Superior temporal gyrus (tissue), 1 donor: ENCODE data around the gene LENEP.

ENCODE experiments used
- DNase-seq: peaks from one replicate; pipeline ENCODE4 v3.0.0-alpha.2; 2016; ENCODE audit errors: extremely low spot score

Gene LENEP

DNA sequence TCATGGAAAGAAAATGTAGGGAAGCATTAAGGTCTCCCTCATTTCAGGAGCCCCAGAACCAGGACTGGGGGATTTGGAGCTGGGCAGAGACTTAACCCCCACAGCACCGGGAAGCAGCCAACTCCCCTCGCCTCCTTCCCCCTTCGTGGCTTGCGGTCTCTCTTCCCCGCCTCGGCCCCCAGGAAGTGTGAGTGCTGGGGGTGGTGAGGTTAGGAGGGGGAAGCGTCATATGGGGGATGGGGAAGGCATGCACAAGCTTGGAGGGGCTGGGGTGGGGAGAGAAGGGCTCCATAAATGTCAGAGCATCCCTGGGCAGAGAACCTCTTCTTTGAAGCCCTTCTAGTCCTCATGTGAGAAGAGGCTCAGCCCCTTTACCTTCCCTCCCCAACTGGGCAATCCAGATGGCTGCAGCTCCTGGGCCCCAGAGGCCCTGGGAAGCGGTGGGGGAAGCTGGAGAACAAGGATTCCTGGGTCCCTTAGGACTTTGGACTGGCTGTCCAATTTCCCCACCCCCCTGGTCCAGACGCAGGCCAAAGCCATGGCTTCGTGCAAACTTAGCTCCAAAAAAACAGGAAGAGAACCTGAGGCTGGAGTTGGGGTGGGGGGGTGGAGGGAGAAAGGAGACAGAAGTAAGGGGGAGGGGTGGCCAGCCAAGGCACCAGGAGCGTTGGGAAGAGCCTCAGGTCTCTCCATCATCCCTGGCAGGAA lies 17.0 kb downstream of the LENEP start:
- no peak for DNase-seq

DNA sequence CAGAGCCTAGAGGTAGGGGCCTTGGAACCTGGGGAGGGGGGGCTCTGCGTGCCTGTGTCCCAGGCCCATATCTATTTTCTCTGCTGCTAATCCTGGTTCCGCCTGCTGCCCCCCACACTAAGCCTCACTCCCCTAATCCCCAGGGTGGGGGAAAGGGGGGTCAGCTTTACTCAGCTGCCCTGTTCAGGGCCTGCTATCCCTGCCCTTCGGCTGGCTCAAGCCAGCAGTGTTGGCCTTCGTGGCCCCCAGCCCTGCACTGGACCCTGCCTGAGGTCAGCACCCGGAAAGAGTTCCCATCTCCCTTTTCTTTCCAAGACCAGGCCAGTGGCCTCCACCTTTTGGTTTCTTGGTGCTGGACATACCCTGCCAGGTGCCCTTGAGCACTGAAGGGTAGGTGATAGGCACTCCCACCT lies 17.6 kb downstream of the LENEP start:
- DNase-seq: no peak

DNA sequence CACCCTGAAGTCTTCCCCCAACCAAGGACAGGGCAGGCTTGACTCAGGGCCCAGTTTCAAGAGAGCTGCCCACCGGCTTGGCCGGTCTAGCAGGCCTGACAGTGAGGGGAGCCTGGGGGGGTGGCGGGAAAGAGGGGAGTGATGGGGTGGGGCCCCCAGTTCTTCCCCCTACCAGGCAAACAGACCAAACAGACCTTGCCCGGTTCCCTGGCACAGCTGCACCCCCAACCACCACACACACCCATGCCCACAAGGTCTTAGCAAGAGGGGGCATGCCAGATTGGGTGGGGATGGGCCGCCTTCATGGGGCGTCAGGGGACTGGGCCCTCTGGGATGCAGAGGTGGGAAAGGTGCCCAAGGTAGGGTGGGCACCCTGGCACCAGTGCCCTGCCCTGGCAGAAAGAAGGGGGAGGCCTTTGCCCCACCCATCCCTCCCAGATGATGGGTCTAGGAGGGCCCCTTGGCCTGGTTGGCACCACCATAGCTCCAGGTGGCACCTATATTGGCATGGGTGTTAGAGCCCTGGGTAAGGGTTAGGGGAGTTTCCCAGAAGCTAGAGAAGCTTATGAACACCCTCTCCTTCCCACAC lies 18.1 kb downstream of the LENEP start:
- no peak for DNase-seq

DNA sequence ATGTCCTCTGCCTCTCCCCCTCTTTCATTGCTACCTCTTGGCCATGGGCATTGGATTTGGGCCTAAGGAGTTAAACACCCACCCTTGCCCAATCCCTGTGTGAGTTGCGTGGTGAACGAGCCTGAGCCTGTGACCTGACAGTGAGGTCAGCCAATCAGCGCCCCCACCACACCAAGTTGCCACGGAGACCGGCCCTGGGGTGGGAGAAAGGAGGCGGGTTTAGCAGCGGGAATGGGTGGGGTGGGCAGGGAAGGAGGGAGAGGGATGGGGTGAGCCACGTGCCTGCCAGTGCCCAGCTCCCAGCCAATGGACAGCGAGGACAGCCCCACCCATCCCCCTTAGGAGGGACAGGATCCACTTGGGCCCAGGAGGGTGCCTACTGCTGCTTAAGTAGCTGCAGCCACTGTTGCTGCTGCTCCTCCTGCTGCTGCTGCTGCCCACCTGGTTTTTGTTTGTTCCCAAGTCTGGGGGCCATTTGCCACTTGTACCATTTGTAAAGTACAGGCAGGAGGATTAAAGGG lies 18.7 kb downstream of the LENEP start:
- DNase-seq: peak; percentile 80

DNA sequence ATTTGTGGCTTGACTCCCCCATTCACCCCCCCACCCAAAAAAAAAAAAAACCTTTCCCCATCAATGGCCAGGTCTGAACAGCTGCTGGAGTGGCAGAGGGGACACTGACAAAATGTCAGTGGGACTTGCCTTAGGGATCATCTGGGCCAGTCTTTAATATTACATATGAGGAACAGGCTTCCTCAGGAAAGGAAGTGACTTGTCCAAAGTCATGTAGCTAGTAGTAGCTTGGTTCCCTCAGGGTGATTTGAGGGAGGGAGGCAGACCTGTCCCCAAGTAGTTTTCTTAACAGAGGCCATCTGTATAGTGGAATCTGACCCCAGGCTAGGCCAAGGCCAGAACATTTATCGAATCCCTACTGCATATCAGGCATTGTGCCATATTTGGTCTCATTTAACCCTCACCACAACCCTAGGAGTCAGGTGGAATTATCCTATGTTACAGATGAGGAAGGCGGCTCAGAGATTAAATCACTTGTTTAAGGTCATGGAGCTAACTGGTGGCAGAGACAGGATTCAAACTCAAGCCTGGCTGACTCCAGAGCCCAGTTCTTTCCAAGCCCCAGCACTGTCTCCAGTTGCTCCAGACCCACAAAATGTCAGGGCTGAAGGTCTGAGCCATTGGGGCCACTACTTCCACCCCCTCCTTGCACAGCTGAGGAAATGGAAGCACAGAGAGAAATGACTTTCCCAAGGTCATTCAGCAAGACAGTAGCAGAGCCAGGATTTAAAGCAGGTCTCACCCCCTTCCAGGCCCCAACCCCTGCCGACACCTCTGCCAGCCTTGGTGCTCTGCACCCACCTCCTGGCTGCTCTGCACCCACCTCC lies 19.6 kb downstream of the LENEP start:
- no peak for DNase-seq

DNA sequence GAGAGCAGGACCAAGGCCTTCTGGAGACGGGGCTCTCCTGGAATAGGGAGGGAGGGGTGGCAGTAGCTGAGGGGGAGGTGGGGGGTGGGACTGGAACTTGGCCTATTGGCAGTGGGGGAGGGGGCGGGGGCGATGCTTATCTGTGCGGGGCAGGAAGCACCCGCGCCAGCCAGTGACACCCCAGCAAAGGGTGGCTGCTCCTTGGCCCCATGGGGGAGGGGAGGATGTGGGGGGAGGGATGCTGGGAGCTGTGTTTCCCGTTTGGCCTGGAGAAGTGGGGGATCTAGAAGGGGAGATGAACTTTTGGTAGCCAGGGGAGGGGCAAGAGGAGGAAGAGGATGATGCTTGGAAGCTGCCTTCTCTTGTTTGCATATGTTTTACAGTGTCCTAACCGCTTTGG lies 20.2 kb downstream of the LENEP start:
- DNase-seq: no peak

DNA sequence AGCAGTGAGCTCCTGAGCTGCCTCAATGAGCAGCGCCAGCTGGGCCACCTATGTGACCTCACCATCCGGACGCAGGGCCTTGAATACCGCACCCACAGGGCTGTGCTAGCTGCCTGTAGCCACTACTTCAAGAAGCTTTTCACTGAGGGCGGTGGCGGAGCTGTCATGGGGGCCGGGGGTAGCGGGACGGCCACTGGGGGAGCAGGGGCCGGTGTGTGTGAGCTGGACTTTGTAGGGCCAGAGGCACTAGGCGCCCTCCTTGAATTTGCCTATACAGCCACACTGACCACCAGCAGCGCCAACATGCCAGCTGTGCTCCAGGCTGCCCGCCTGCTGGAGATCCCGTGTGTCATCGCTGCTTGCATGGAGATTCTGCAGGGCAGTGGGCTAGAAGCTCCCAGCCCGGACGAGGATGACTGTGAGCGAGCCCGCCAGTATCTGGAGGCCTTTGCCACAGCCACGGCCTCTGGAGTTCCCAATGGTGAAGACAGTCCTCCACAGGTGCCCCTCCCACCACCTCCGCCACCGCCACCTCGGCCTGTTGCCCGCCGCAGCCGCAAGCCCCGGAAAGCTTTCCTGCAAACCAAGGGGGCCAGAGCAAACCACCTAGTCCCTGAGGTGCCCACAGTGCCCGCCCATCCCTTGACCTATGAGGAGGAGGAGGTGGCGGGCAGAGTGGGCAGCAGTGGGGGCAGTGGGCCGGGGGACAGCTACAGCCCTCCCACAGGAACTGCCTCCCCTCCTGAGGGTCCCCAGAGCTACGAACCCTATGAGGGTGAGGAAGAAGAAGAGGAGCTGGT lies 21.5 kb downstream of the LENEP start:
- no peak for DNase-seq

DNA sequence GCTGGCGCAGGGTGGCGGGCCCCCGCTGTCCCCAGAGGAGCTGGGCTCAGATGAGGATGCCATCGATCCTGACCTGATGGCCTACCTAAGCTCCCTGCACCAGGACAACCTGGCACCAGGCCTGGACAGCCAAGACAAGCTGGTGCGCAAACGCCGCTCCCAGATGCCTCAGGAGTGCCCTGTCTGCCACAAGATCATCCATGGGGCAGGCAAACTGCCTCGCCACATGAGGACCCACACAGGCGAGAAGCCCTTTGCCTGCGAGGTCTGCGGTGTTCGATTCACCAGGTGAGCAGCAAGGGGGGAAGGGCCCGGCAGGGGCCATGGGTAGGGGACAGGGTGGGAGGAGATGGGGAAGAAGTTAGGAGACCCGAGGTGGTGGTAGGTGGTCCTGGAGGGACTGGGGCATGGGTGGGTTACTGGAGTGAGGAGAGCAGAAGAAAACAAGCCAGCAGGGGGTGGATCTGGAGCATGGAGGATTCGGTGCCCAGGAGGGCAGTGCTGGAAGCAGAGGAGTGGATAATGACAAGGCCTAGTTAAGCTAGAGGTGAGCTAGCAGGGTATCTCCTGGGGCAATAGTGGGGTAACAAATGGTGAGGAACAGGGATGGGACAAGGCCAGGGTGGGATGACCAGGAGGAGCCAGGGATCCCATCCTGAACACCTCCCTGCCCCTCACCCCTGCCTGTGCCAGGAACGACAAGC lies 22.3 kb downstream of the LENEP start:
- no peak for DNase-seq

DNA sequence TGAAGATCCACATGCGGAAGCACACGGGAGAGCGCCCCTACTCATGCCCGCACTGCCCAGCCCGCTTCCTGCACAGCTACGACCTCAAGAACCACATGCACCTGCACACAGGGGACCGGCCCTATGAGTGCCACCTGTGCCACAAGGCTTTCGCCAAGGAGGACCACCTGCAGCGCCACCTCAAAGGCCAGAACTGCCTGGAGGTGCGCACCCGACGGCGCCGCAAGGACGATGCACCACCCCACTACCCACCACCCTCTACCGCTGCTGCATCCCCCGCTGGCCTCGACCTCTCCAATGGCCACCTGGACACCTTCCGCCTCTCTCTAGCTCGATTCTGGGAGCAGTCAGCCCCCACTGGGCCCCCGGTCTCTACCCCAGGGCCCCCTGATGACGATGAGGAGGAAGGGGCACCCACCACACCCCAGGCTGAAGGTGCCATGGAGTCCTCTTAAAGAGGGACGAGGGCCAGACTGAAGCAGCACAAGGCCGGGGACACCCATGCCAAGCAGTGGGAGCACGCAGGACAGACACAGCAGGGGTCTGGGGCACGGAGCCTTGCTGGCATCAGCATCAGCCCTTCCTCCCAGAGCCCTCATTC lies 22.9 kb downstream of the LENEP start:
- DNase-seq: no peak

DNA sequence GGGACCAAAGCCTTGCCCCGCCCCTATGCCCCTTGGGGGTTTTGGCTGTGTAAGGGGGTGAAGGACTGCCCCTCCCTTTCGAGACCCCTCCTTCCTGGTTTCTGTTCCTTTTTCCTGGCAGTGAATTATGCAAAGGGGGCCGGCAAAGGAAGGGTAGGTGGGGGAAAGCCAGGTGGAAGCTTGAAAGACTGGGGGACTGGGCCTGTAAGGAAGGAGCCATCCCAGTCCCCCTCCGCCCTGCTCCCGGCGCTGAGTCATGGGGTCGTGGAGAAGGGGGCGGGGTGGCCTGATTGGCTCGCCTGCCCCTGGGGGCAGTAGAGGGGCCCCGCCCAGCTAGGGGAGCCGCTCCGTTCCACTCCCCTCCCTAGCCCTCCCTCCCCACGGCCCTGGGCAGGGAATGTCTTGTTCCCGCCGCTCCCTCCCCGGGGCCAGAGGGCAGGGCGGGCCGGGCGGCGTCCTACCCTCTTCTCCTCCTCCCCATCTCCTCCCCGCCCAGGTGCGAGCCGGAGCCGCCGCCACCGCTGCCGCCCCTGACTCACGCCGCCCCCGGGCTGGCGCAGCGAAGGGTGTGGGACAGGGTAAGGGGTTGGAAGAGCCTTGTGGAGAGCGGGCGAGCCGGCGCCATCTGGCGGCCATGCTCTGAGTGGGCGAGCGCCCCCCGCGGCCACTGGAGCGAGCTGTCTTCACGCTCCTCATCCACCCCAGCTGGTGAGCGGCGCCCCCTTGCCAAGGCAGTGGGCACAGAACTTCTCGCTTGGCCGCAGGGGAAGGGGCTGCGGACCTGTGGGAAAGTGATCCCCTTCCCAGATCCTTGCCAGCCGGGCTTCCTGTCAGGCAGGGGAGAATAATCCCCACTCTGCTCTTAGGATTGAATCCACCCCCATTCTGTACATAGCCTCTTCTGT lies 23.9 kb downstream of the LENEP start:
- DNase-seq: peak; percentile 84

DNA sequence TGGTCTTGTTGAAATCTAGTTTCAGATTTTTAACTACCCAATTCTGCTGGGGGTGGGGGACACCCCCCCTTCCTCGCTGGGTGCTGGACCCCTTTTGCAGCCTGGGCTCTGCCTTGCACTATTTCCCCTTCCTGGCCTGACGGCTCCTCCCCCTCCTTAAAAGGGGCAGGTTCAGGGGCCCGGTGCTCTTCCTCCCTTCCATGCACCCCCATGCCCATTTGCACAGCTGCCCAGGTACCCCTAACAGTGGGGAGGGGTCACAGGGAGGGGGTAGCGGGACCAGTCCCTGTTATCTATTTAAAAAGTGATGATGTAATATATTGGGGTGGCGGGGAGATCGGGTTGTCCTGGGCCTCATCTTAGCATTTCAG lies 24.5 kb downstream of the LENEP start:
- no peak for DNase-seq

DNA sequence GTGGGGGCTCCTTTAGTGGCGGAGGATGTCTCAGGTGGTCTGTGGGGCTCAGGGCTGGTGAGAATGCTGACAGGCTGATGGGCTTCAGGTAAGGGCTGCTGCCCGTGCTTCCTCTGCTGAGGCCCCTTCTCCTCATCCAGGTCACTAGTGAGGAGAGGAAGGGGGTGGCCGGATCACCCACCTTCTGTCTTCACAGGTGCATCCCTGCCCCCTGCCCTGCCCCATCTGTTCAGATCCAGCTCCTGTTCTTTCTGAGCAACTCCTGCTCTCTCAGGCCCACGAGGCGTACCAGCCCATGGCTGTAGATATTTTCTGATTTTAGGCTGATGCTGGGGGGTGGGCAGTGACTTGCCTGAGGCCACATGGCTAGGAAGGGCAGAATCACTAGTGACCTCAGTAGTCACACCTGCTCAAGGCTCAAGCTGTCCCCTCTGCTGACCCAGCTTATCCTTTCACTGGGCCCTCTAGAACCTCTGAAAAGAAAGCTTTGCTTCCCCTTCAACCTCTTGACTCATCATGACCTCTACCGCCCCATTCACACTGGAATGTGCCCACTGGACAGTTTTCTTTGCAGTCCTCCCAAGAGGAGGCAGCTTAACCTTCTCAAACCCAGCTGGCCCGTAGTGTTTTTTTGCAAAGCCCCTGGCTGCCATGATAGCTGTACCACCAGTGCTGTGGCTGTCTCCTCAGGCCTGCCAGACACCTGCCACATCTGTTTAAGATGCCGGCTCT lies 25.4 kb downstream of the LENEP start:
- DNase-seq: no peak

DNA sequence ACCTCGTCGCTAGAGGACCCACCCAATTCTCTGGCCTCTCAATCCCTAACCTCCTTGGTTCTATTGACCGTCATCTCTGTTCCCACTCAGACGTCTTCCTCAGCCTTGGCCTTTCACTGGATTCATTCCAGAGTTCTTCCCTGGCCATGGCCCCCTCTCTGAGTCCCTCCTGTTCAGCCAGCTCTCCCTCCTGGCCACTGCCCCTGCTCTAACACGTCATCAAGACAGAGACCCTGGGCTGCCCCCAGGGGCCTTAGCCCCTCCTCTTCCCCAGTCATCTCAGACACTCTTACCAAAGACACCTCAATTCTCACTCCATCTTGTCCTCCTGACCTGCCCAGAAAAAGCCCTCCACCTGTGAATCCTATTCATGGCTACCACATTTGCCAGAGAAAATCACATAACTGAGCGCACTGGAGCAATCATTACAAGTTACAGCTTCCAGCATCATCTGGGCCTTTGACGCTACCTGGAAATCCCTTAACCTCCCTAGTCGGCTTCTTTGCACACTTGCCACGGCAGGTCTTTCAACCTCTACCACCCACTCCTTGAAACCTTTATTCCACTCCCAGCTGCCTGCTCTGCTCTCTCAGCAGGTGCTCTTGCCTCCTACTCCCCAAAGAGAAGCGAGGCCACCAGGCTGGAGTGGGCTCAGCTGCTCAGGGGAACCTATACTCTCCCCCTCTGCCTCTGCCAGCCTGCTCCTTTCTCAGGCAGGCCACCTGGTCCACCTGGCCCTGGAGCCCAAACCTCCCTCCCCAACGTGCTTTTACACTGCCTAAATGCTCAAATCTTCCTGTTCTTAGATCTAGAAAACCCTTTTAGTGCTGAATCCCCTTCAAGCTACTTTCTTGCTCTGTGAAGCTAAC lies 26.2 kb downstream of the LENEP start:
- DNase-seq: no peak

DNA sequence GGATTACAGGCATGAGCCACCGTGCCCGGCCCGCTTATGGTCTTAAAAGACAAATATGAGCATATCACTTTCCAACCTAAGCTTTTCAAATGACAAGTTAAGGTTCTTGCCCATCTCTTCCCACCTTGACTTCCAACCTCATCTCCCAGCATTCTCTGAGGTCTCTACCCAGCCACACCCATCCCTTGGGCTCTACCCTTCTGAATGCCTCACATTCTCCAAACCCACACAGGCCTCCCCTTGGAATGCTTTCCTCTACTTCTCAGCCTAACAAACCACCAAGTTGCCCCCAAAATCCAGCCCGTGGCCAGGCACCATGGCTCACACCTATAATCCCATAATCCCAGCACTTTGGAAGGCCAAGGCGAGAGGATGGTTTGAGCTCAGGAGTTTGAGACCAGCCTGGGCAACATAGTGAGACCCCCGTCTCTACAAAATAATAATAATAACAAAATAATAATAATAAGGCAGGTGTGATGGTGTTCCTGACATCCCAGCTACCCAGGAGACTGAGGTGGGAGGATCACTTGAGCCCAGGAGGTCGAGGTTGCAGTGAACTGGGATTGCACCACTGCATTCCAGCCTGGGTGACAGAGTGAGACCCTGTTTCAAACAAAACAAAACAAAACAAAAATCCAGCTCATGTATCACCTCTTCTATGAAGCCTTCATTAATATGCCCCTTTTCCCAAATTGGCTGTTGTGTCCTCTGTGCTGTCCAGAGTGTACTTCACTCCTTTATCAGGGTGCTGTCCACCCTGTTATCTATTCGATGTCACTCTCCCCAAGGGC lies 28.9 kb downstream of the LENEP start:
- no peak for DNase-seq

DNA sequence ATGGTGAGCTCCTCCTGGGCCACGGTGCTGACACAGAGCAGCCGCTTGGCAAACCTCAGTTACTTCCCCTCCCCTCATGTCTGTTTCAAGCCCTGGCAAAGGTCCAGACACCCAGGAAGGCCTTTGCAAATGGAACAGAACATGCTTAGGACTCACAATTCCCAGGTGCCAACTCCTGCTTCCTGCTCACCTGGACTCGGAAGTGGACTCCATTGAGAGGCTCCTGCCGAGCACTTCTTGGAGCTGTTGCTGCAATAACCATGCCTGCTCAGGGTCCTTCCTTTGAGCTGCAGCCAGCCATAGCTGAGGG lies 29.5 kb downstream of the LENEP start:
- no peak for DNase-seq

DNA sequence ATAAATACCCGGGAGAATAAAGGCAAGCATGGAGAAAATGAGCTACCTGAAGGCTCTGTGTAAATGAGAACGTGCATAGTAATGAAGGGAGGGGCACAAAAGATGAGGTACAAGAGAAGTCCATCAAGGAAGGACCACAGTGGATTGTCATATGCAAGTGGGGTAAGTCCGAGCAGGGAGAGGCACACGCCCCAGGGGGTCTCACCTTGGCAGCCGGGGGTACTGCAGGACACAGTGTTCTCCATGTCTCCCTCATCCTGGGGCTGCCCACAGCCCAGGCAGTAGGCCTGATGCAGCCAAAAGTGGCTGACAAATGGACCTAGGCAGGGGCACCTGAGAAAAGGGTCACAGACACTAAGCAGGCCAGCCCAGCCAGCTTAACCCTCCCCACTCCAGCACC lies 30.2 kb downstream of the LENEP start:
- DNase-seq: no peak

DNA sequence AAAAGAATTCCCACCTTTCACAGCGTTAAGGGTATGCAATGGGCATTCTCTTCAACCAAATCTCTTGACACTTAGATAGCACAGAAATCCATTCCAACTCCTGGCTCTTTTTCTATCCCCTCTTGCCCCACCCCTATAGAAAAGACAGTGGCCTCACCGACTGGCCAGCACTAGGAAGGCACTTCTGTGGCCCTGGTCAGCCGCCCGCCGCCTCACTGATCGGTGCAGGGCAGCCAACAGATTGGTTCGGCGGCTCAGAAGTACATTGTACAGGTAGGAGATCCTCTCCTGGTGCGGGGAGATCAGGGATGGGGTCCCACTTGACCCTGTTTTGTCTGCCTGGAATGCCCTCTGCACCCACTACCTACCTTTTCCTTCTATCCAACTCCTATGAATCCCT lies 30.9 kb downstream of the LENEP start:
- DNase-seq: no peak

DNA sequence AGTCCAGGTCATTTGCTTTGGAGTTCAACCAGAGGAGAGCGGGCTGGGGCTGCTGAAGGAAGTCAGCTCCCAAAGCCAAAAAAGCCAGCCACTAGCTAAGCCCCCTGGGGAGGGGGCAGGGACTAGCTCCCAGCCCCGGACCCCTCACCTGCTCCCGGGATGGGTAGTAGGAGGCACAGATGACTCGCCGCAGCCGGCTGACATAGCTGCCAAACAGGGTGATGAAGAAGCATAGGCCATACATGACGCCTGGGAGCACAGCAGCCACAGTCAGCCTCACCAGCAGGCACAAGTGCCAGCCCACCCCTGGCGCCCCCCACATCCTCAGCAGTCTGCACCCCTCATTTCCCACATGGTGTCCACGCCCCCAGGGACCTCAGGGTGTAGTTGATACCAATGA lies 32.8 kb downstream of the LENEP start:
- no peak for DNase-seq
